Gastrocnemius medialis (tissue), 4 donors: Measurements from ENCODE around the gene UBAP2. TPM values are rescaled to one million over a fixed set of nuclear protein-coding genes. Genes with fewer than 3 reads are reported as not detected.
A peak's percentile ranks its signal among the peaks of the same experiment; 100 is the strongest.

Experiments
- ATAC-seq, 2 donors: fragments of 150-250 bp; one replicate each; pipeline ENCODE4 v1.9.1; 2016
- DNase-seq, 2 donors: peaks; one replicate each; pipeline ENCODE4 v3.0.0-alpha.2; 2019
- H3K27ac ChIP-seq, 4 donors: fragments of 200-600 bp; sonication (generic); 1 replicate in 1 of 4; 2 replicates in 3 of 4; pipeline ENCODE4 v1.5.1; 2016 to 2018; ENCODE audit warnings: mild to moderate bottlenecking in 2 of 4, moderate library complexity in 1 of 4
- H3K27me3 ChIP-seq, 3 donors: fragments of 200-600 bp; sonication (generic) in 2 of 3; 1 replicate in 1 of 3; 2 replicates in 2 of 3; pipeline versions ENCODE4 v1.5.1 to v1.6.0; 2016 to 2019; ENCODE audit warnings: mild to moderate bottlenecking in 1 of 3, moderate library complexity in 1 of 3
- H3K36me3 ChIP-seq, 2 donors: fragments of 200-600 bp; sonication (generic) in 1 of 2; one replicate each; pipeline ENCODE4 v1.5.1; 2017 to 2018
- H3K4me1 ChIP-seq, 2 donors: fragments of 200-600 bp; sonication (generic) in 1 of 2; one replicate each; pipeline ENCODE4 v1.5.1; 2016 to 2017; ENCODE audit warnings: mild to moderate bottlenecking in 2 of 2
- H3K4me3 ChIP-seq, 4 donors: fragments of 200-600 bp; sonication (generic) in 3 of 4; 1 replicate in 1 of 4; 2 replicates in 3 of 4; pipeline ENCODE4 v1.5.1; 2016 to 2019; ENCODE audit warnings: mild to moderate bottlenecking in 2 of 4
- H3K9me3 ChIP-seq, 3 donors: fragments of 200-600 bp; sonication (generic) in 2 of 3; 1 replicate in 1 of 3; 2 replicates in 2 of 3; pipeline ENCODE4 v1.5.1; 2016 to 2019
- POLR2A ChIP-seq, 2 donors: fragments of 450-650 bp; IDR thresholded peaks; one replicate each; pipeline ENCODE4 v1.6.1; 2017; ENCODE audit warnings: antibody characterized with exemption in 2 of 2, mild to moderate bottlenecking in 2 of 2, moderate library complexity in 2 of 2
- in situ Hi-C, 4 donors: fragments of 200-750 bp; cut with MboI; loops; one replicate each; pipeline versions ENCODE4 v1.15.0 to v1.8.0; 2017; ENCODE audit warnings: low sequenced_read_pairs in 4 of 4
- intact Hi-C: fragments of 100-400 bp; cut with DNase I; formaldehyde crosslinking; loops from one replicate; pipeline ENCODE4 v1.15.1; 2023; ENCODE audit warnings: low total_unique reads
- total RNA-seq, 4 donors: library from RNA; depleted of rRNA; stranded (reverse); fragments of >200 nt; gene quantifications; one replicate each; pipeline versions ENCODE4 v1.1.0 to v1.2.3, GENCODE V29; 2016
- TF ChIP-seq, protein P1 (sequence below), 5 experiments: fragments of 450-650 bp in 3 of 5; fragments of 200-600 bp in 2 of 5; sonication (generic) in 2 of 5; IDR thresholded peaks in 4 of 5; conservative IDR thresholded peaks in 1 of 5; 1 replicate in 4 of 5; 2 replicates in 1 of 5; pipeline ENCODE4 v1.5.1; 2016 to 2019; ENCODE audit warnings: antibody characterized with exemption in 5 of 5, mild to moderate bottlenecking in 3 of 5, moderate library complexity in 3 of 5

Gene UBAP2
- total RNA-seq, 4 donors from 2014 or later = 14.6 to 26.6 (median 20.9) TPM

DNA sequence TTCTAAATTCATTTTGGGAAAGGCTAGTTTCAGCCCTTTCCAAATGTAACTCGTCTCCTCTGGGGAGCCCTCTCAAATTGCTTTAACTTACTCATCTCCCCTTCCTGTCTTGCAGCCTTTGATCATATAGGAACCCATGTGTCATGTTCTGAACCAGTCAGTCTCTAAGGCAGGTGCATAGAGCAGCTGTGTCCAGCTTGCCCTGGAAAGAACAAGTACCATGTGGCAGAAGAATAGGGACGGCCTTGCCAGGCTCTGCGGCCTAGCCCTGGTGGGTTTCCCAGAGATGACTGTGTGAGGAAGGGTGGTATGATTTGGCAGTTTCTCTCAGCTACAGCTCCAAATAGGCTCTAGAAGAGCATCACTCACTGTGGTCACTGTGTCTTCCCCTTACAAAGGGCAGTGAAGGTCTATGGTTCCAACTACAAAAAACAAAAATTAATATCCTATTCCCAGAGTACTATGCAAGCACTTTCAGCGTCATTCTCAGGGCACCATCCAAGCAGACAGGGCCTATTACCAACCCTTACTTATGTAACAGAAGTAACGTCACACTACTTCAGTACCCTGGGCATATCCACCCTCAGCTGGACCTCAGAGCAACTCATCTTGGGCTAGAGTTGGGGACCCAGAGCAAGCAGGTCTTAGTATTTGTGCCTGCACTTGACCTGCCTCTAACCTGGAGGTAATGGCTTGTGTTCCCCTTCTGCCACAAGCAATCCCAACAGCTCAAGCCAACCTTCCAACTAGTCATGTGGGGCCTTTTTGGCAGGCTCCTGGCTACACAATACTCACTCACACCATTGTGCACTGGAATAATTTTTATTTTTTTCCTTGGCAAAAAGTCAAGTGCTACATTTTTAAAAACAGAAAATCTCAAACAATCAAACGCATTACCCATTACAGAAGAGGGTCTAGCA is 37.2 kb upstream of the UBAP2 start:
- Histone ChIP-seq H3K9me3 (no peaks in the 10 kb centered on the region), H3K27ac (peak overlapping the region; percentile 80 to 91 (median 89)), H3K27me3 (no peaks in the 10 kb centered on the region), H3K4me1 (peaks cover 41 to 44% of the 10 kb centered on the region in 2 donors), H3K36me3 (peaks cover 0 to 41% of the 10 kb centered on the region in 2 donors), H3K4me3 (no peak overlapping the region)
- in situ Hi-C loops = no loop called here
- TF ChIP-seq, protein P1, sequence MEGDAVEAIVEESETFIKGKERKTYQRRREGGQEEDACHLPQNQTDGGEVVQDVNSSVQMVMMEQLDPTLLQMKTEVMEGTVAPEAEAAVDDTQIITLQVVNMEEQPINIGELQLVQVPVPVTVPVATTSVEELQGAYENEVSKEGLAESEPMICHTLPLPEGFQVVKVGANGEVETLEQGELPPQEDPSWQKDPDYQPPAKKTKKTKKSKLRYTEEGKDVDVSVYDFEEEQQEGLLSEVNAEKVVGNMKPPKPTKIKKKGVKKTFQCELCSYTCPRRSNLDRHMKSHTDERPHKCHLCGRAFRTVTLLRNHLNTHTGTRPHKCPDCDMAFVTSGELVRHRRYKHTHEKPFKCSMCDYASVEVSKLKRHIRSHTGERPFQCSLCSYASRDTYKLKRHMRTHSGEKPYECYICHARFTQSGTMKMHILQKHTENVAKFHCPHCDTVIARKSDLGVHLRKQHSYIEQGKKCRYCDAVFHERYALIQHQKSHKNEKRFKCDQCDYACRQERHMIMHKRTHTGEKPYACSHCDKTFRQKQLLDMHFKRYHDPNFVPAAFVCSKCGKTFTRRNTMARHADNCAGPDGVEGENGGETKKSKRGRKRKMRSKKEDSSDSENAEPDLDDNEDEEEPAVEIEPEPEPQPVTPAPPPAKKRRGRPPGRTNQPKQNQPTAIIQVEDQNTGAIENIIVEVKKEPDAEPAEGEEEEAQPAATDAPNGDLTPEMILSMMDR (IDR thresholded peaks at IDR 0.05 in 4 of 5, conservative IDR thresholded peaks at IDR 0.05 in 1 of 5) = no peak
- TF ChIP-seq POLR2A (IDR thresholded peaks at IDR 0.05) = no peak
- ATAC-seq = peak; percentile 35 to 49
- intact Hi-C loops = loop anchor here (2.0 to 5.0 kb wide), 2 partner anchors 167 to 1534 kb away; partner anchors contain the start of genes SMIM27 and TOPORS
- peak; percentile 26 to 46 for DNase-seq

DNA sequence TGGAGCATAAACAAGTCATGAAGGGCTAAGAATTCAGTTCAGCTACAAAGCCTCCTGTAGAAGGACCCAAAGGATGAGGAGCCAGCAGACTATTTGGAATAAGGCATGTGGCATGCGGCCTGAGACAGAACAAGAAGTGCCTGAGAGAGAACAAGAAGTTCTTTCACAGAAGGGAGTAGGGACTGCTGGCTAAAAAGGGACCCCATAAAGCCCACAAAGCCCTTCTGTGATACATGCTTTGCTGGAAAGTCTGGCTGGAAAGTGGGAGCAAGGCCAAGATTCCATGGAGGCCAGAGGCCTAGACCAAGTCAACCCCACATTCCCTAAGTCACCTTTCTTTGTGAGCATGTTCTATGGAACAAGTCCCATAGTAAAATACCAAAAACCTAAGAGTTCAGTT is 35.9 kb upstream of the UBAP2 start:
- H3K9me3 ChIP-seq = no peaks in the 10 kb centered on the region
- peaks cover 0 to 30% of the 10 kb centered on the region in 2 donors for H3K36me3 ChIP-seq
- intact Hi-C loops = loop anchor here (2.0 kb wide), 1 partner anchor 168 kb away; no protein-coding TSS in a partner anchor
- in situ Hi-C loops = no loop called here
- no peaks in the 10 kb centered on the region for H3K27me3 ChIP-seq
- ATAC-seq (peak; percentile 75 to 83), DNase-seq (peak; percentile 38 to 50)
- H3K27ac ChIP-seq = peak overlapping the region; percentile 80 to 91 (median 89)
- peaks cover 41 to 44% of the 10 kb centered on the region in 2 donors for H3K4me1 ChIP-seq
- no peak overlapping the region for H3K4me3 ChIP-seq
- TF ChIP-seq, protein P1 (IDR thresholded peaks at IDR 0.05 in 4 of 5, conservative IDR thresholded peaks at IDR 0.05 in 1 of 5) = no peak
- no peak for TF ChIP-seq POLR2A (IDR thresholded peaks at IDR 0.05)

DNA sequence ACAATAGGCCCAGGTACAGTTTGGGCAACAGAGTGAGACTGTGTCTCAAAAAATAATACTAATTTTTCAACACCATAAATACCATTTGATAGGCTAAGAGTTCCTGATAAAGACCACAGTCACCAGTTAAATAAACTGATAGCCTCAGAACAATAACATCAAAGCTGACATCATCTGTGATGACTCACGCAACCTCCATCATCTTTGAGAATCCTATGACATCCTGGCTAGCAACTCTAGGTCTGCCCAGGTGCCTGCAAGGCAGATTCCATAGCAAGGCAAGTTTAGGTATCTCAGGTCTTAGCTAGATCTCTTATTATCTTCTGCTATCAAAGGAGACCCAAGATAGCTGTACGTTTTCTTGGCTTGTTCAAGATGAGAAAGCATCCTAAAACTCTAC is 30.5 kb upstream of the UBAP2 start:
- Histone ChIP-seq H3K4me3 (no peak overlapping the region), H3K9me3 (no peaks in the 10 kb centered on the region), H3K36me3 (no peaks in the 10 kb centered on the region), H3K27ac (no peak overlapping the region), H3K27me3 (no peaks in the 10 kb centered on the region), H3K4me1 (peaks cover 13 to 16% of the 10 kb centered on the region in 2 donors)
- in situ Hi-C loops (no loop called here), intact Hi-C loops (no loop called here)
- TF ChIP-seq, protein P1 (IDR thresholded peaks at IDR 0.05 in 4 of 5, conservative IDR thresholded peaks at IDR 0.05 in 1 of 5) = no peak
- TF ChIP-seq POLR2A (IDR thresholded peaks at IDR 0.05) = no peak
- ATAC-seq (no peak), DNase-seq (no peak)

DNA sequence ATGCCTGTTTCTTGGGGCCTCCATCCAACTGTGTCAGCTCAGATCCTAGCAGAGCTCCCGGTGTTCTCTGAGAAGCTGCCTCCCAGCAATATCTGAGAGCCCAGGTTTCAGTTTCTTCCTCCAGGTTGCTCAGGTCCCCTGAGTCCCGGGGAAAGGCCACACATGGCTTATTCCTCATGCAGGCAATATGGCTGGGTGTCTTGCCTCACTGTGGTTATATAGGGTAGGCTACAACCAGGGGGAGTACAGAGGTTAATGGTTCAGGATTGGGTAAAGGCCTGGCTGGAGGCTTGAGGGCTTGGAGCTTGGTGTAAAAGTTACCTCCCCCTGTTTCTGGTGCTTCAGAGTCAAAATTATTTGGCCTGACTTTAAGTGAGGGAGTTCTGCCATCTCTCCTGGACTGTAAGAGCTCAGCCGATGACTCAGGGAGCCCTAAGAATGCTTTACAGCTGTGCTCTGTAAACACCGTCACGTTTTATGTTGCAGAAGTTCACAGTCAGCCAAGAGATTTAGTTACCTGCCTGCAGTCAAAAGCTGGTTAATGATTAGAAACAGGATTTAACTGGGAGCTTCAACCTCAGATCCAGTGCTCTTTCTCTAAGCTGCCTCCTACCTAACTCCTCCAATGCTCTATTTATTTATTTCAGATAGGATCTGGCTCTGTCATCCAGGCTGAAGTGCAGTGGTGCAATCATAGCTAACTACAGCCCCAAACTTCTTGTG is 24.3 kb upstream of the UBAP2 start:
- no peak overlapping the region for H3K4me3 ChIP-seq
- ATAC-seq (peak; percentile 94 to 96), DNase-seq (peak; percentile 70)
- in situ Hi-C loops (loop anchor here in 1 of 4 donors (25.0 kb wide), 1 partner anchor 136 kb away; no protein-coding TSS in a partner anchor), intact Hi-C loops (loop anchor here (2.0 to 5.0 kb wide), 3 partner anchors 46 to 256 kb away; partner anchors contain the start of gene UBE2R2)
- TF ChIP-seq POLR2A (IDR thresholded peaks at IDR 0.05) = no peak
- TF ChIP-seq, protein P1 (IDR thresholded peaks at IDR 0.05 in 4 of 5, conservative IDR thresholded peaks at IDR 0.05 in 1 of 5) = no peak
- no peaks in the 10 kb centered on the region for H3K36me3 ChIP-seq
- peaks cover 27 to 30% of the 10 kb centered on the region in 2 donors for H3K4me1 ChIP-seq
- H3K9me3 ChIP-seq = no peaks in the 10 kb centered on the region
- no peaks in the 10 kb centered on the region for H3K27me3 ChIP-seq
- H3K27ac ChIP-seq = peak overlapping the region; percentile 83 to 93 (median 86)
